ENCODE data around the gene ADAM12.

ADAM12 gene

GRCh38 chr10:126133906-126134656 lies 254.2 kb downstream of the ADAM12 start:
- peak; percentile 76 to 91 (median 86) for DNase-seq

- DNase-seq: no peak
These were observed 255.1 kb downstream of the ADAM12 start for GRCh38 chr10:126133082-126133620.

GRCh38 chr10:126131341-126131740 lies 256.9 kb downstream of the ADAM12 start:
- DNase-seq: peak; percentile 67 to 80 (median 78)

- DNase-seq: no peak
These were observed 258.0 kb downstream of the ADAM12 start for GRCh38 chr10:126130271-126130710.

DNA sequence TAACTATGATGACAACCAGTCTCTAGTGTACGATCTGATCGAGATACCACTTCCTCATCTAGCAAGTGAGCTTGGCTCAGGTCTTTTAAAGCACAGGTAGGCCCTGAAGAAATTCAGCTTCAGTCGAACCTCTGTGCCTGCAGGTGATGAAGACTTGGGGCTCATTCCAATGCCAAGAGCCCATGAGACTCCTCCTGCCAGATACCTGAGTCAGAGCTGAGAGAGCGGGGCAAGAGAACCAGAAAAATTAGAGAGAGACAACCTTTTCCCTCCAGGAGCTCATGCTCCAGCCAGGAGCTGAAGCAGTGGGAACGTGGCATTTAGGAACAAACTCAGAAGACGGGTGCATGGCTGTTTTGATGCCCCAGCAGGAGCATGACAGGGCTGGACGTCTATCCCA lies 259.3 kb downstream of the ADAM12 start:
- no peak for DNase-seq

GRCh38 chr10:126128581-126128980 lies 259.7 kb downstream of the ADAM12 start:
- DNase-seq: no peak

DNA sequence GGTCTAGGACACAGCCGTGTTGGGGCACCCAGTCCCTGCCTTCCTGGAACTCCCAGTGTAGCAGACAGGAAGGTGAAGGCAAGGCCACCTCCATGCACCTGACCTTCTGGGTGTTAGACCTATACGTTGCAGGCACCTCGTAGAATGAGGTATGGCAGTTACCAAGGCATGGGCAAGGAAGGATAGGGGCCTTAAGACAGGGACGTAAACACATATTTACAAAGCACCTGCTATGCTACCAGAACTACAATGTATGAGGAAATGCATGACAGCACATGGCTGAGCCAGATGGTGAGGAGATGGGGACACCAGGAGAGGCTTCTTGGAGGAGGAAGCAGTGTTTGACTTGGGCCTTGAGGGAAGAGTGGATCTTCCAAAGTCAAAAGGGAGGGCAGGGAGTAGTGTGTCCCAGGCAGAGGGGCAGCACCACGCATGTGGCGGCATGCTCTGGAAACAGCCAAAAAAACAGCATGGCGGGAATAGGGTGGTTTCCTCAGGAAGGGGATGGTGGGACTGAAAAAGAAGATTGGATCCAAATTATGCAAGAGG lies 260.7 kb downstream of the ADAM12 start:
- no peak for DNase-seq

GRCh38 chr10:126126866-126127265 lies 261.4 kb downstream of the ADAM12 start:
- DNase-seq: no peak

GRCh38 chr10:126126023-126126422 lies 262.3 kb downstream of the ADAM12 start:
- DNase-seq: no peak

- DNase-seq: peak; percentile 59 to 85 (median 66)
These were observed 263.5 kb downstream of the ADAM12 start for GRCh38 chr10:126124668-126125349.

GRCh38 chr10:126124046-126124445 lies 264.2 kb downstream of the ADAM12 start:
- DNase-seq: no peak

DNA sequence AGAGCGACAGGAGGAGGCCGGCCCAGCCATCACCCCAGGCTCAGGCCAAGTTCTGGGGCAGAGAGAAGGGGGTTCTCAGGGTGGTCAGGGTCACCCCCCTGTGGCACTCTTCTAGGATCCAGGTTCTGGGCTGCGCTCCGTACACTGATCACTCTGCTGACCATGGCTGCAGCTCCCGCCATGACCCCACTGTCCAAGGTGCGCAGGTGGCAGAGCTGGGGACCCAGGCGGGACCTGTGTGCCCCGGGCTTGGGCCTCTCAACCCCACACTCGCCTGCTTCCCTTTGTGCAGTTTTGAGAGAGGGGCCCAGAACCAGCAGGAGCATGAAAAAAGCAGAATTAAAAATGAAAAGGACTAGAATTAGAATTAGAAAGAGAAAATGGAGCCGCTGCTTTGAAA lies 264.8 kb downstream of the ADAM12 start:
- DNase-seq: no peak

DNA sequence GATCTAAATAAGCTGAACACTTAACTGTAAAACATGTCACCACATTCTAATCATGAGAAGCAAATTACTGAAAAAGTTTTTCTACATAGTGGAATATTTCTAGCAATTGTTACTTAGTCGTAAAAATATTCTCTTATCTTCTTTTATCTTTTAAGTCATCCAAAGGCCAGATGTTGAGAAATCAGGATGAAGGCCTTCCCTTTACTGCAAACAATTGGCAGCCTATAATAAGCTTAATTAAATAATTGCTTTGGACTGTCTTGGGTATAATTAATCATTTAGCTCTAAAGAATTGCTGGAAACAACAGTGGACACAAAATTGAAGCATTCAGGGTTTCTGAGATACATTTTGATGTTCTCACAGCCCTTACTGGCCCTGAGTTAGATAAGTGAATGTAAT lies 265.4 kb downstream of the ADAM12 start:
- no peak for DNase-seq

- peak; percentile 65 to 77 (median 74) for DNase-seq
These were observed 268.7 kb downstream of the ADAM12 start for GRCh38 chr10:126119599-126119998.

- no peak for DNase-seq
These were observed 269.8 kb downstream of the ADAM12 start for GRCh38 chr10:126118476-126118875.

GRCh38 chr10:126117196-126117595 lies 271.1 kb downstream of the ADAM12 start:
- no peak for DNase-seq

GRCh38 chr10:126115886-126116285 lies 272.4 kb downstream of the ADAM12 start:
- no peak for DNase-seq

- DNase-seq: no peak
These were observed 273.3 kb downstream of the ADAM12 start for GRCh38 chr10:126114884-126115555.

DNA sequence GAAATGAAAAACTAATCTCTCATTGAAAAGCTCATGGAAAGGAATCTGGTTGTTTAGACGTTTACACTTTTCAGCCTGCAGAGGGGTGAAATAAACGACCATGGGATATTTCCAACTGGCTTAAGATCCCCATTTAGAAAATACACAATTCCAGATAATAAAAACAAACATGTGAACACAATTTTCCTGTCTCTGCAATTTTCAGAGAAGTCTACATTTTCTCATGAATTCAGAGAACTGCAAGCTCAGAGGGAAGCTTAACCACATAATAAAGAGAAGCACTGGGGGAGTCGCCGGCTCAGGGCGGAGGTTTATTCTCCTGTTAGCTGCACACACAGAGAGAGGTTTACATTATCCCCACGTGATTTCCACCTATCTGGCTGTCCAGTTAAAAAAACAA lies 276.8 kb downstream of the ADAM12 start:
- peak in 2 of 3 donors; percentile 27 to 29 for DNase-seq

GRCh38 chr10:126110489-126111180 lies 277.6 kb downstream of the ADAM12 start:
- peak; percentile 77 to 84 (median 83) for DNase-seq

DNA sequence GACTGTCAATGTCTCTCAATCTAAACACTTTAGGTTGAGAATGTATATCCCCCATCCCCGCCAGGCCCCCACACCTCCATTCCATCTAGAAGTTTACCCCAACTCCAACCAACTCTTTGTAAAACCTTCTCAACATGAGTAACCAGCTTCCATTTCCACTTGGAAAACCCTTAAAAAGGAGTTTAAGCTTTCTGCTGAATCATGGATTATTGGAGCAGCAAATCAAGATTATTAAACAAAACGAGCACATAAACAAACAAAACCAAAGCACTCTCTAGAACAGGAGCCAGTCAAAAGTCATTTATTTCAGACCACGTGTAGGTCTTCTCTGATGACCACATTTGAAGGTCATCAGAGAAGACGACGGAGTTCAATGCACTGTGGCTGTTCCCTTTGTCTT lies 278.4 kb downstream of the ADAM12 start:
- DNase-seq: no peak

DNA sequence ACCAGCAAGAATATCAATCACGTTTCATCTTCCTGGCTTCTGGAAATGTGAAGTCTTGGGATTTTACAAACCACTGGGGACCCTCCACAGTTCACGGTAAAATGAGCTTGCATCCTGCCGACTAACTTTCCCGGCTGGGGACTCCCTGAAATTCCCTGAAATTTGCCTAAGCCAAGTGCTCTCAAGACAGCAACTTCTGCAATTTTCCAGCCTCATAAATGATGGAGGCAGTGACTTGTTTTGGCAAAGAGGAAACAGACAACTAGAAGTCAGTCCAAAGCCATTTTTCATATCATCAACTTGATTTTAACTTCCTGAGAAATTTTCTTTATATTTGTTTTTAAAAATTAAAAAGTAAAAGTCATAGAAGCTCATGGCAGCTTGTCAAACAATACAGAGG lies 279.6 kb downstream of the ADAM12 start:
- peak; percentile 60 to 83 (median 73) for DNase-seq
